Right lobe of liver (tissue), 6 donors: Measurements from ENCODE around the gene CD248. TPM values are rescaled to one million over a fixed set of nuclear protein-coding genes. Genes with fewer than 3 reads are reported as not detected.

Source experiments
- ATAC-seq, 4 donors: fragments of 200-7000 bp; cut with Tn5 transposase; one replicate each; pipeline ENCODE4 v1.9.1; 2020; ENCODE audit warnings: mild to moderate bottlenecking in 4 of 4, moderate library complexity in 4 of 4
- DNase-seq, 3 donors: peaks; one replicate each; pipeline ENCODE4 v3.0.0-alpha.2; 2020
- H3K27ac ChIP-seq, 3 donors: fragments of 200-600 bp; one replicate each; pipeline ENCODE4 v1.8.0; 2022
- H3K27me3 ChIP-seq, 2 donors: fragments of 200-600 bp; one replicate each; pipeline ENCODE4 v1.8.0; 2022
- H3K36me3 ChIP-seq, 4 donors: fragments of 200-600 bp; sonication (generic) in 1 of 4; one replicate each; pipeline versions ENCODE4 v1.5.1 to v1.8.0; 2017 to 2022; ENCODE audit warnings: control low read depth in 1 of 4
- H3K4me1 ChIP-seq, 4 donors: fragments of 200-600 bp; sonication (generic) in 1 of 4; one replicate each; pipeline versions ENCODE4 v1.5.1 to v1.8.0; 2017 to 2022; ENCODE audit warnings: control low read depth in 1 of 4
- H3K4me3 ChIP-seq, 3 donors: fragments of 200-600 bp; one replicate each; pipeline ENCODE4 v1.8.0; 2022
- H3K9me3 ChIP-seq, 4 donors: fragments of 200-600 bp; sonication (generic) in 1 of 4; one replicate each; pipeline versions ENCODE4 v1.5.1 to v1.8.0; 2017 to 2022; ENCODE audit warnings: control low read depth in 1 of 4
- POLR2A ChIP-seq: fragments of 450-650 bp; IDR thresholded peaks from one replicate; pipeline ENCODE4 v1.6.1; 2017; ENCODE audit warnings: antibody characterized with exemption, mild to moderate bottlenecking
- WGBS: methylation state at CpG from one replicate; pipeline ENCODE4 v1.1.6; 2018; ENCODE audit warnings: low coverage, low lambda C conversion rate; ENCODE audit not compliant: insufficient coverage; ENCODE audit errors: missing lambda C conversion rate; 5-methylcytosine and 5-hydroxymethylcytosine counted together
- intact Hi-C, 2 donors: fragments of 100-400 bp; cut with DNase I; formaldehyde crosslinking; loops; one replicate each; pipeline versions ENCODE4 v1.11.2 to v1.14.1; 2022
- total RNA-seq, 6 experiments: library from RNA; depleted of rRNA in 2 of 6; stranded (reverse); fragments of >200 nt in 2 of 6; fragmentation: NEBNext Ultra II Directional in 3 of 6; extraction: Animal tissue kit (Norgen Biotek cat#: 25700) in 3 of 6; gene quantifications; one replicate each; pipeline versions ENCODE4 v1.1.0 to v1.2.4, GENCODE V29; 2016 to 2023
- TF ChIP-seq, protein P1 (sequence below), 4 donors: fragments of 200-600 bp in 3 of 4; fragments of 450-650 bp in 1 of 4; IDR thresholded peaks; one replicate each; pipeline versions ENCODE4 v1.5.1 to v1.8.0; 2016 to 2022; ENCODE audit warnings: antibody characterized with exemption in 4 of 4, mild to moderate bottlenecking in 2 of 4
- donor health status: DM: no; HTN: yes; CAD: no.
- donor health status: DM: no; HTN: no; CAD: no.
- donor health status: DM: no; HTN: no; CAD: no.
- donor health status: DM: no; HTN: yes; CAD: no.
- donor health status: DM: no; HTN: yes; CAD: no.

The CD248 gene
- total RNA-seq, 6 experiments from 2014 or later, result 0.37 to 3.2 (median 0.94) TPM

DNA sequence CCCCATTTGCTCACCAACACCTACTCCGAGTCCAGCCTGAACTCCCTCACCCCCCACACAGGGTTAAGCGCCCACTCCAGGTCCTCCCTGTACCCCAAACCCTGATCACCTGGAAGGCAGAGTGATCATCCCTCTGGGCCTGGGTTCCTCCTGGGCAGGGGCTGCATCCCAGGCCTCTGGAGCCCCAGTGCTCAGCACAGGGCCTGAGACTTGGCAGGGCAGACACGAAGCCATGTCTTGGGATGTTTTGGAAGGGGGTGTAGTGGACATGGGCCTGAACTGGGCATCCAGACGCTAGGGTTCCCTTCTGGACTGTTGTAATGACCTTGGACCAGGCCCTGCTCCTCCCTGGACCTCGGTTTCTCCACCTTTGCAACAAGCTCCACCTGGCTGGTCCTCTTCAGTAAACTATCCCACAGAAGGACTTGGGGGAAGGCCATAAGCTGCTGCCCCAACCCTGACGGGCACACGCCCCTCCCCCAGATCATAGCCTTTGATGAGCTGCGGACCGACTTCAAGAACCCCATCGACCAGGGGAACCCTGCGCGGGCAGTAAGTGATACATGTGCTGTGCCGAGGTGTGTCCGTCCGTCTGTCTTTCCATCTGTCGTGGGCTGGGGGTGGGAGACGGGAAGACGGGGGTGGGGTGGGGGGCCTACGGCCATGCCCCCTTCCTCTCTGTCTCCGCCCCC, 34.9 kb downstream of the CD248 start:
- H3K4me1 ChIP-seq, result peaks cover 0 to 5% (median 0%) of the 10 kb centered on the region in 4 donors
- intact Hi-C loops, result loop anchor here (10.0 kb wide), 1 partner anchor 57 kb away; no protein-coding TSS in a partner anchor
- WGBS, result 55% methylated on average over 5 of the region's 20 CpGs
- no peak overlapping the region for H3K27ac ChIP-seq
- no peak for ATAC-seq
- no peaks in the 10 kb centered on the region for H3K36me3 ChIP-seq
- DNase-seq, result peak in 1 of 3 donors; percentile 54
- no peaks in the 10 kb centered on the region for H3K27me3 ChIP-seq
- no peaks in the 10 kb centered on the region for H3K9me3 ChIP-seq
- H3K4me3 ChIP-seq, result no peak overlapping the region
- TF ChIP-seq, protein P1, sequence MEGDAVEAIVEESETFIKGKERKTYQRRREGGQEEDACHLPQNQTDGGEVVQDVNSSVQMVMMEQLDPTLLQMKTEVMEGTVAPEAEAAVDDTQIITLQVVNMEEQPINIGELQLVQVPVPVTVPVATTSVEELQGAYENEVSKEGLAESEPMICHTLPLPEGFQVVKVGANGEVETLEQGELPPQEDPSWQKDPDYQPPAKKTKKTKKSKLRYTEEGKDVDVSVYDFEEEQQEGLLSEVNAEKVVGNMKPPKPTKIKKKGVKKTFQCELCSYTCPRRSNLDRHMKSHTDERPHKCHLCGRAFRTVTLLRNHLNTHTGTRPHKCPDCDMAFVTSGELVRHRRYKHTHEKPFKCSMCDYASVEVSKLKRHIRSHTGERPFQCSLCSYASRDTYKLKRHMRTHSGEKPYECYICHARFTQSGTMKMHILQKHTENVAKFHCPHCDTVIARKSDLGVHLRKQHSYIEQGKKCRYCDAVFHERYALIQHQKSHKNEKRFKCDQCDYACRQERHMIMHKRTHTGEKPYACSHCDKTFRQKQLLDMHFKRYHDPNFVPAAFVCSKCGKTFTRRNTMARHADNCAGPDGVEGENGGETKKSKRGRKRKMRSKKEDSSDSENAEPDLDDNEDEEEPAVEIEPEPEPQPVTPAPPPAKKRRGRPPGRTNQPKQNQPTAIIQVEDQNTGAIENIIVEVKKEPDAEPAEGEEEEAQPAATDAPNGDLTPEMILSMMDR (IDR thresholded peaks at IDR 0.05), result no peak
- TF ChIP-seq POLR2A, result no peak

DNA sequence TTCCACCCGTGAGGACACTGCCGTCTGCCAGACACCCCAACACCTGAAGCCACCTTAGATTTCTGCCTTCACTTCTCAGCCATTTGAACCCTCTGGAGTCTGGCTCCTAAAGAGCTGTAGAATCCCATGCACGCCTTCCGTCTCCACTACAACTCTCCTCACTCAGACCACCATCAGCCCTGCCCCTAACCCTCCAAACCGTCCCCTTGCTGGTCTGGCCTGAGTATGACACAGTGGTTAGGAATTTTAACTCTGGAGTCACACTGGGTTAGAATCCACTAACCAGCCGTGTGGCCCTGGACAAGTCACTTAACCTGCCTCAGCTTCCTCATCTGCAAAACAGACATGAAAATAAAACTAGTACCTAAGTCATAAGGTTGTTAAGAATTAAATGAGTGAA, 35.8 kb downstream of the CD248 start:
- intact Hi-C loops, result loop anchor here (10.0 kb wide), 1 partner anchor 56 kb away; no protein-coding TSS in a partner anchor
- Histone ChIP-seq H3K27ac (no peak overlapping the region), H3K27me3 (no peaks in the 10 kb centered on the region), H3K4me1 (peaks cover 0 to 5% (median 0%) of the 10 kb centered on the region in 4 donors), H3K36me3 (peaks cover 0 to 2% (median 0%) of the 10 kb centered on the region in 4 donors), H3K4me3 (no peak overlapping the region), H3K9me3 (no peaks in the 10 kb centered on the region)
- no peak for DNase-seq
- WGBS, result 83% methylated on average over 3 of the region's 6 CpGs
- TF ChIP-seq, protein P1 (IDR thresholded peaks at IDR 0.05), result no peak
- TF ChIP-seq POLR2A, result no peak
- ATAC-seq, result no peak

DNA sequence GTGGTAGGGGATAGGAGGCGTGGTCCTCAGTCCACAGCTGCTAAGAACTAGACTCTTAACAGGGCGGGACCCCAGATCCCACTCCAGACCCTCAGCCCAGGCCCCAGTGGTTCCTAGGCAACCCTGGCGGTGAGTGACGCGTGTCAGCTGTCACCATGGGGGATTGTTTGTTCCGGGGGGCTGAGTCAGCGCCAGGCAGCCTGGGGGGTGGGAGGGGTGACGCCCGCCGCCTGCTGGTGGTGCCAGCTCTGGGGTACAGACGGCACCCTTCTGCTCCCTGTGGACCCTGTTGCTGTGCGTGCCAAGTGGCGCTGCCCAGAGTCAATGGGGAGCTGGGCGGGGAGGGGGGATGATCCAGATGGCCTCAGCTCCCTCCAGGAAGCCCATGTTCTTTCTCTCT, 36.4 kb downstream of the CD248 start:
- DNase-seq, result peak in 1 of 3 donors; percentile 57
- WGBS, result 62% methylated on average over 2 of the region's 14 CpGs
- Histone ChIP-seq H3K4me1 (peaks cover 0 to 5% (median 0%) of the 10 kb centered on the region in 4 donors), H3K36me3 (peaks cover 0 to 8% (median under 1%) of the 10 kb centered on the region in 4 donors), H3K9me3 (no peaks in the 10 kb centered on the region), H3K4me3 (no peak overlapping the region), H3K27ac (no peak overlapping the region), H3K27me3 (no peaks in the 10 kb centered on the region)
- TF ChIP-seq POLR2A, result no peak
- TF ChIP-seq, protein P1 (IDR thresholded peaks at IDR 0.05), result no peak
- intact Hi-C loops, result loop anchor here (10.0 kb wide), 1 partner anchor 56 kb away; no protein-coding TSS in a partner anchor
- ATAC-seq, result no peak

DNA sequence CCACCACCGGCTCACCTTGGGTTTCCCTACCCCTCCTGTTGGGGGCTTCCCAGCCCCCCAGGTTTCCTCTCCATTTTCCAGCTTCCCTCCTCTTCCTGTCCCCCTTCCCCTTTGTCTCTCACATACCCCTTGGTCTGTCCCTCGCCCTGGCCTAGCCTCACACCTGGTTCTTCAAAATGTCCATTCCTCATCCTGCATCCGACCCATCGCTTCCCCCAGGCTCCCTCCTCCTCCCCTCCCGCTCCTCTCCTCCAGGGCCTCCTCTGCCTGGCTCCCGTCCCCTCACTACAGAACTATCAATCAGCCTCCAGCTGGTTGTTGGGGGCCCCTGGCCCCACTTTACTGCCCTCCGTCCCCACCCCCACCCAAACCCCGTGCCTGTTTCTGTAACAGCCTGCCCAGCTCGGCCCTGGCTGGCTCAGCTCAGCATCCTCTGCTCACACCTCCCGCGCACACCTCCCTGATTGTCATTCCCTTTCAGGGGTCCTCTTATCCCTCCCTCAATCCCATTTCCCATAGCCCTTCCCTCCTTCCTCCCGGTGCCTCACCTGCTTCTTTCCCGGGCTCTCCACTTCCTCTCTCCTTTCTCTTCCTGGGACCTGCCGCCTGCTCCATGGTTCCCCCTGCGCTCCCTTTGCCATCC, 37.6 kb downstream of the CD248 start:
- H3K4me3 ChIP-seq, result no peak overlapping the region
- no peak for DNase-seq
- no peak for ATAC-seq
- no peaks in the 10 kb centered on the region for H3K27me3 ChIP-seq
- H3K36me3 ChIP-seq, result peaks cover 0 to 17% (median 6%) of the 10 kb centered on the region in 4 donors
- no peak for TF ChIP-seq POLR2A
- TF ChIP-seq, protein P1 (IDR thresholded peaks at IDR 0.05), result no peak
- 86% methylated on average over 10 of the region's 15 CpGs for WGBS
- peaks cover 0 to 5% (median 0%) of the 10 kb centered on the region in 4 donors for H3K4me1 ChIP-seq
- H3K9me3 ChIP-seq, result no peaks in the 10 kb centered on the region
- intact Hi-C loops, result no loop called here
- H3K27ac ChIP-seq, result no peak overlapping the region
